SW 1271 (cell line): ENCODE measurements around the gene PSEN1.
A peak's percentile ranks its signal among the peaks of the same experiment; 100 is the strongest.

Source experiments
- DNase-seq, 2 experiments: peaks; one replicate each; lab custom pipeline; 2025; lab: John Stamatoyannopoulos, UW

The PSEN1 gene

DNA sequence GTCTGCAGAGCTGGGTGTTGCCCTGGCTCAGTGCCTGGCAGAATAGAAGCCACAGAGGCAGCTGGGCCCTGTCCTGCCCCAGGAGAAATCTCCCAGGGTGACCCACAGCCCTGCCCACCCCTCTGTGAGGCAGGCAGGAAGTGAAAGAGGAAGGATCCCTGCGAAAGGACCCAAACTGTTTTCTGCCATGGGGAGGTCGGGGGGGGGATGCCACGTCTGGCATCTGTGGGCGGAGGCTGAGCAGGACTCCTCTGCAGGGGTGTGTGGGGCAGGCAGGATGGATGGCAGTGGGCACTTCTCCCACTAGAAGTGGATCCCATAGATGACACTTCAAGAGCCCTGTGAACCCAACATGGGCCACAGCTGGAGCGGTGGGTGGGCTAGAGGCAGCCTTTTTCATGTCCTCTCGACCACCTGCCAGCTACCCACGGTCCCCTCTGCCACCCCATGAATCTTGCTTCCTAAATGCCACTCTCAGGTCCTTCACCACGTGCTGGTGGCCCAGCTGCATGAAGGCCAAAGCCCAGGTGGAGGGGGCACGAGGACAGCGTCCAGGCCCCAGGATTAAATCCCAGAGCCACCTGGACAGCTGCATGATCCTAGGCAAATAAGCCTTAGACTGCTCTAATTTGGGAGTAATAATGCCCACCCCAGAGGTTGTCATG, 104.6 kb downstream of the PSEN1 start:
- DNase-seq, result no peak

DNA sequence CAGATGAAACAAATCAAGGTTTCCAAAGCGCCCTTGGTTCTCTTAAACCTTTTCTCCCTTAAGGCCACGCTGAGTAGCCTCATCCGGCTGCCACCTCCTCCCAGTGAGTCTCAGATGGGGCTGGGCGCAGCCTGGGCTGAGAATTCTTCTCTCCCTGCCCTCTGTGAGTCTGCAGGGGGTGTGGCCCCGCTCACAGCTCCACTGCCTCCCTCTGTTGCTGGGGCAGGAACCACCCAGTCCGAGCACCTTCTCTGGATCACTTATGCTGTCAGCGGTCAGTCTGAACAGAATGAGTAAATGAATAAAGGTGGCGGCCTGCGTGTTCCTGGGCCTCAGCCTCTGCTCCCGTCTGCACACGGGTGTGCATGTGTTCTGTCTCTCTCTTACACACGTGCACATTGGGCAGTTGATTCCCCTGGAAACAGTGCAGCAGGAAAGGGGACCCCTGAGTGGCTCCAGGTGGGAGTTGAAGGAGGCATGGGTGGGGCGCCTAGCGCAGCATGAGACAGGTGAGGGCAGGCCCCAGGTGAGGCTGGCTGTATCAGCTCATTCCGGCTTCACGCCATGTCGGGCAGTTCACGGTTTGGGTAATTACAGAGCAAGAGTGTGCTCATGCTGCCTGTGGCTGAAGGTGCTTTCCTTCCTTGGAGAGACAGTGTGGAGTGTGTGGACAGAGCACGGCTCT, 105.3 kb downstream of the PSEN1 start:
- DNase-seq, result no peak

DNA sequence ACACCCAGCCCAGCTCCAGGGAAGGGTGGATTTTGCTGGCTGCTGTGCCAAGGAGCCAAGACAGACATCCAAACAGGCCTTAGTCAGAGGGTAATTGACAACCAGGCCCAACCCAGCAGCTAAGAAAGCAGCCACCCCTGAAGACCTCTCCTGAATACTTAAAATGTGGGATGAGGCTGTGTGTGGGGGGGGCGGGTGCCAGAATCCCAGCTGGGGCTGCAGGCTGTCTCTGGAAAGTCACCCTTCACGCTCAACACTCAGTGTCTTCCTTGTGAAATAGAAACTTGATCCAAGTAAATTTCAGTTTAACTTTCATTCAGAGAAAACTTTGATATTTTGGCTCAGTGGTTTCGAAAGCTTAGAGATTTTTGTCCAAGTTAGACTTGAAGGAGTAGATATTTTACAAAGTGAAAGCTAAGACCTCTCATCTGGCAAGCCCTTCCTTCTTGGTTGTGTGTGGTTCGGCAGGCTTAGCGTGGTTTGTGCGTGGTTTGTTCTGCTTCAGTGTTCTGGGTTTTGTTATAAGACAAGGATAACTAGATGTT, 106.1 kb downstream of the PSEN1 start:
- no peak for DNase-seq

DNA sequence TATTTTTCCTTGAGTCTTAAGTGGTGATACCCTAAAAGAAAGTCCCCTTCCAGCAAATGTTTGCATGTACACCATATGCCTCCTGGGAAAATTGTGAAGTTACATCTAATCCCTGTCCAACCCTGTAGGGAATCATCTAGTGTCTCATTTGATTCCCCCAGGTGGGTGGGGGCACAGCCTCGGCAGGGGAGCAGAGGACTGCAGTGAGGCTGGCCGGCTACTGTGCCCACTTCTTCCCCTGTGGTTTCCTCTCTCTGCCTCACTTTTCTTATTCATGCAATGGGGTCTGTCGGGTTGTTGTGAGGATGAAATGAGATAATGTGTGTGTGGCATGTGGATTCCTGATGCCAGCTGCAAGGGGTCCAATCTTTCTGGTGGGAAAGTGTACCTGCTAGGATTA, 107.0 kb downstream of the PSEN1 start:
- no peak for DNase-seq

GRCh38 chr14:73243748-73244147, 107.4 kb downstream of the PSEN1 start:
- no peak for DNase-seq

DNA sequence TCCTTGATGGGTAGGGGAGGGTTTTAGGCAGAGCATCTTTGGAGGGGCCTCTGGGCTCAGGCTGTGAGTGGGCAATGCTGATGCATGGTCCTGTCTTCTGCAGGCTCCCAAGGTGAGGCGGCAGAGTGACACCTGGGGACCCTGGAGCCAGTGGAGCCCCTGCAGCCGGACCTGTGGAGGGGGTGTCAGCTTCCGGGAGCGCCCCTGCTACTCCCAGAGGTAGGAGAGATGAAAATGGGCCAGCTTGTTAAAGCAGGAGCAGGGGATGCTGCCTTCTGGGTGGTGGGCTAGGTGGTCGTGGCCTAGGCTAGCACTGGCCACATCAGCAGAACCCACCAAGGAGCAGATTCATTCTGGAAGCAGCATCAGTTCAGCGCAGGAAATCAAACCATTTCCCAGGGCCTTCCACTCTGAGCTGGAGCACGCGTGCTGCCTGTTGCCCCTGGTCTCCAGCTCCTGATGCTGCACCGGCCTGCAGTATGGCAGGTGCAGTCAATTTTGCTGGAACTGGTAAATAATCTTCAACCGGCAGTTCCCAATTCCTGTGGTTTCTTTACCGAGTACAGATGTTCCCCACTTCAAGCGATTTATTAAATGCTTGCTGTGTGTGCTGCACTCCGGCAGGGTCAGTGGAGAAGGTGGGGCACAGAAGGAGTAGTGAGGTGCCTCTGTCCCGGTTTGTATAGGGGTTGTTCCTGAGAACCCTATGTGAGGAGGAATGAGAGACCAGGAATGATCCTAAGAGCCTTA, 108.4 kb downstream of the PSEN1 start:
- DNase-seq, result no peak

DNA sequence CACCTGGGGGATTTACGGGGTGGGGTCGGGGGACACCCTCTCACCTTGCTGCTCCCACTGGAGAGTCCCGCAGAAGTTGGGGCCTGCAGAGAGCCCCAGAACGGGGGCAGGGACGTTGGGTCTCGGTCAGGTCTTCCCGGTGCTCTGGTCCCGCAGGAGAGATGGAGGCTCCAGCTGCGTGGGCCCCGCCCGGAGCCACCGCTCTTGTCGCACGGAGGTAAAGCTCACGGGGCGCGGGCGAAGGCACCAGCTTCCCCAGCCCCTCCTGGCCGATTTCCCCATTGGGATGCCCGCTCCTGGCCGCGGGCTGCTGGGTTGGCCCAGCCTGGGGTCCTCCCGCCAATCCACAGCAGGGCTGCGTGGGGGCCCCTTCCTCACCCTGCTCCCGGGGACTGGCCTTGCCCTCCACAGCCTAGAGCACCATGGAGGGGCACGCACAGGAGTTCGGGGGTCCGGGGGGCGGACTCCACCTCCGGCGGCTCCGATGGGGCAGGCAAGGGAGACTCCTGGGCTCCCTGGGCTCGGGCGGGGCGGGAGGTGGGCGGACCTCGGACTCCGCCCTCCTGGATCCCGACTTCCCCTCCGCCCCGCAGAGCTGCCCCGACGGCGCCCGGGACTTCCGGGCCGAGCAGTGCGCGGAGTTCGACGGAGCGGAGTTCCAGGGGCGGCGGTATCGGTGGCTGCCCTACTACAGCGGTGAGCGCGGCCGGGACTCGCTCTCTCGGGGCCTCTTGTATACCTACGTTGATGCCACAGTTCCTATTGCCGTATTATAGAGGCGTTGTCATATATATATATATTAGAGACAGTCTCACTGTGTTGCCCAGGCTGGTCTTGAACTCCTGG, 109.4 kb downstream of the PSEN1 start:
- peak; percentile 29 to 66 for DNase-seq

- DNase-seq, result no peak
Measured at GRCh38 chr14:73246387-73247150, 110.3 kb downstream of the PSEN1 start.

- DNase-seq, result no peak
Measured at GRCh38 chr14:73248108-73248868, 112.0 kb downstream of the PSEN1 start.

DNA sequence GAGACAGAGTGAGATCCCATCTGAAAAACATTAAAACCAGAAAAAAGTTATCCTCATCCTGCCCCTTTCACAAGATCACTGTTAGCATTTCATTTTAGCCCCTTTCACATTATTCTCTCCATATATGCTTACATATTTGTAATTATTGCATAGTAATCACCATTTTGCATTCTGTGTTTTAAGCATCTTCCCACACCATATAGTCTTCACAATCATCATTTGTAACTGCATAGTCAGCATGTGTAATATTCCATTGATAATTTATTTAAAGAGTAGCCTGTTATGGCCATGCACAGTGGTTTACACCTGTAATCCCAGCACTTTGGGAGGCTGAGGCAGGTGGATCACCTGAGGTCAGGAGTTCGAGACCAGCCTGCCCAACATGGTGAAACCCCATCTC, 112.8 kb downstream of the PSEN1 start:
- no peak for DNase-seq

GRCh38 chr14:73249564-73250316, 113.4 kb downstream of the PSEN1 start:
- no peak for DNase-seq

- no peak for DNase-seq
Measured at GRCh38 chr14:73250317-73250713, 114.0 kb downstream of the PSEN1 start.

DNA sequence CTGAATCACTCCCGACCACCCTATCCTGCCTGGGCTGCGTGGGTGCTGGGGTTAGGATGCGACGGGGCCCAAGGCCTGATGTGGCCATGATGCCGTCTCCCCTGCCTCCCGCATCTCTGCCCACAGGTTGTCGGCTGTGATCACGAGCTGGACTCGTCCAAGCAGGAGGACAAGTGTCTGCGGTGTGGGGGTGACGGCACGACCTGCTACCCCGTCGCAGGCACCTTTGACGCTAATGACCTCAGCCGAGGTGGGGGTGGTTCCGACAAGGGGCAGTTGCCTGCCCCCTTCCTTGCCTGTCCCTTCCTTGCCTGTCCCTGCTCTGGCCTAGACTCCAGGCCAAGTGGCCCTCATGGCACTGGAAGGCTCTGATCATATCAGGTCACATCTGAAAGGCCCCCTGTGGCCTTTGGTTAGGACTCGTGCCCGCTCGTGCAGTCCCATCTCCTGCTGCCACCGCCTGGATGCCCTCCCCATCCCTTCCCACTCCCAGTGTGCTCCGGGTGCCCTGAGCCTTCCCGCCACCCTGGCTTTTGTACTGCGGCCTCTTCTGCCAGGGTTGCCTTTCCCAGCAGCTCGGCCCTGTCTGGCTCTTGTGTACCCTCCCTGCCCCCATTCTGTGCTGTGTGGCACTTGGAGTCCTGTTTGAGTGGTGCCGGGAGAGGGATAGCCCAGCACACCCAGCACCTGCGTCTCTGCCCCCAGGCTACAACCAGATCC, 114.6 kb downstream of the PSEN1 start:
- no peak for DNase-seq

DNA sequence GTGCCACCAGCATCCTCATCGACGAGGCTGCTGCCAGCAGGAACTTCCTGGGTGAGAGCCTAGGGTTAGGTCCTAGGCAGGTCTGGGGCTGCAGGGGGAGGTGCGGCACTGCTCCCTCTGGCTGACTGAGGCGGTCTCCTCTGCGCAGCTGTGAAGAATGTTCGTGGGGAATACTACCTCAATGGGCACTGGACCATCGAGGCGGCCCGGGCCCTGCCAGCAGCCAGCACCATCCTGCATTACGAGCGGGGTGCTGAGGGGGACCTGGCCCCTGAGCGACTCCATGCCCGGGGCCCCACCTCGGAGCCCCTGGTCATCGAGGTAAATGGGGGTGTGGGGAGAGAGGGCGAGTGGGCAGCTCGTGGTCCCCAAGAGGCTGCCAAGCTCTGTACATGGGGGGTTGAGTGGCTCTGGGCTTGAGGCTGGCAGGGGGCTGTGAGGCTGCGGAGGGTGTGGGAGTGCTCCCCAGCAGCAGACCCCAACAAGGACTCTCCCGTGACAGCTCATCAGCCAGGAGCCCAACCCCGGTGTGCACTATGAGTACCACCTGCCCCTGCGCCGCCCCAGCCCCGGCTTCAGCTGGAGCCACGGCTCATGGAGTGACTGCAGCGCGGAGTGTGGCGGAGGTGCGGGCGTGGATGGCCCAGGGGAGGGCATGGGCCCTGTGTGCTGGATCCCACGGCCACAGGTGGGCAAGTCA, 115.4 kb downstream of the PSEN1 start:
- no peak for DNase-seq

- DNase-seq, result no peak
Measured at GRCh38 chr14:73252491-73253322, 116.4 kb downstream of the PSEN1 start.

GRCh38 chr14:73253323-73253610, 117.0 kb downstream of the PSEN1 start:
- DNase-seq, result no peak

GRCh38 chr14:73253721-73254120, 117.4 kb downstream of the PSEN1 start:
- no peak for DNase-seq
